ENCODE data around the gene TTC9. TPM values are rescaled to one million over a fixed set of nuclear protein-coding genes. Genes with fewer than 3 reads are reported as not detected.

Gene TTC9
- total and polyA plus RNA-seq, 9 of the 15 experiments (the other 6 are each of a cell fraction or from before 2014, with no cell fraction given): 0.07 TPM; not detected in 8

DNA sequence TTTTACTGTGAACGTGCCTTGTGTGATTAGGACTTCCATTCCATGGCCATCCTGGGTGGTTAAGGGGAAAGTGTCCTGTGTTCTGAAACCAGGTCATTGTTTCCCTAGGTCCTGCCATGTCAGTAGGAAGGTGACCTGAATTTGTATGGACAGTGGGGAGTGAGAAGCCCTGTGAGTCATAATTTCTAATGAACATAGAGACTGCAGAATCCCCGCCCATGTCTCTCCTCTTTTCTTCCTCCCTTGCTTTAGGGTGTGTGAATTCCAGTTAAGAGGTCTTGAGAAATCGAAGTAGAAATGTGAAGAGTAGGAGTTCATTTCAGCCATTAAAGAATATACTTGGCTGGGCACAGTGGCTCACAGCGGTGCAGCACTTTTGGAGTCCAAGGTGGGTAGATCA, 8.1 kb downstream of the TTC9 start (continued):
- TF ChIP-seq ZNF263 (CRISPR knock-in tag; IDR thresholded peaks at IDR 0.05; ENCODE audit: borderline replicate concordance) (no peak), DDX20 (tag; IDR thresholded peaks at IDR 0.05; ENCODE audit: low read depth) (no peak), KLF16 (IDR thresholded peaks at IDR 0.05) (no peak), E2F3 (CRISPR knock-in tag; IDR thresholded peaks at IDR 0.05) (no peak), CSDE1 (IDR thresholded peaks at IDR 0.05) (no peak)
- TF ChIP-seq, protein P1, sequence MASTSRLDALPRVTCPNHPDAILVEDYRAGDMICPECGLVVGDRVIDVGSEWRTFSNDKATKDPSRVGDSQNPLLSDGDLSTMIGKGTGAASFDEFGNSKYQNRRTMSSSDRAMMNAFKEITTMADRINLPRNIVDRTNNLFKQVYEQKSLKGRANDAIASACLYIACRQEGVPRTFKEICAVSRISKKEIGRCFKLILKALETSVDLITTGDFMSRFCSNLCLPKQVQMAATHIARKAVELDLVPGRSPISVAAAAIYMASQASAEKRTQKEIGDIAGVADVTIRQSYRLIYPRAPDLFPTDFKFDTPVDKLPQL (IDR thresholded peaks at IDR 0.05; ENCODE audit: extremely low read depth, insufficient read length): no peak

DNA sequence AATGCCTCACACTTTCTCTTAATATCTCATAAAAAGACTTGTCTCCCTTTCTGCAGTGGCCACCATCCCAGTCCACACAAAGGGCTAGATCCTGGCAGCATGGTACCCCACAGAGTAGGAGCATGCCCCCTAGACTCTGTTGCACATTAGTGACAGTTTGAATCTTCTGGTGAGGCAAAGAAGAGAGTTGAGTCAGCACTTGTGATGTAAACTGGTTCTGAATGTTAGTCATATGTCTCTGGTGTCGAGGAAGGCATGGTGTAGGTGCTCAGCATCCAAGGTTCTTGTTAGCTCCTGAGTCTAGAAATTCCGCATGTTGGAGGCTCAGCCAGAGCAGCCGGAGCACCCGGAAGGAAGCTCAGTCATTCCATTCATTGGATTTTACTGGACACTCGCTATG, 9.8 kb downstream of the TTC9 start:
- Histone ChIP-seq H2AFZ (ENCODE audit: low read depth, low read length) (no peak overlapping the region), H3K4me3 (no peak overlapping the region), H3K9ac (ENCODE audit: insufficient read depth in 1 of 2, low read depth in 2 of 2, low read length in 2 of 2) (no peak overlapping the region), H4K20me1 (replicated peaks; ENCODE audit: control insufficient read depth, insufficient read depth, low read length) (no peaks in the 10 kb centered on the region), H3K27ac (ENCODE audit: extremely low read depth, low read depth, low read length) (no peak overlapping the region), H3K79me2 (ENCODE audit: control insufficient read depth, insufficient read depth, low read length) (no peaks in the 10 kb centered on the region), H3K9me1 (ENCODE audit: control insufficient read depth, insufficient read depth, low read length) (no peaks in the 10 kb centered on the region), H3K27me3 (ENCODE audit: control insufficient read depth in 2 of 2, insufficient read depth in 2 of 2, low read length in 2 of 2) (peaks cover 0 to 6% of the 10 kb centered on the region in 2 experiments; a peak in 2 of 5 replicates), H3K9me3 (replicated peaks; ENCODE audit: control insufficient read depth, insufficient read depth, low read depth, low read length) (no peaks in the 10 kb centered on the region), H3K4me1 (replicated peaks in 1 of 2; ENCODE audit: control insufficient read depth in 2 of 2, insufficient read depth in 2 of 2, low read length in 2 of 2) (no peaks in the 10 kb centered on the region), H3K4me2 (ENCODE audit: insufficient read depth, low read length) (no peak overlapping the region), H3K36me3 (ENCODE audit: control insufficient read depth, insufficient read depth, low read length) (no peaks in the 10 kb centered on the region)
- TF ChIP-seq ZNF717 (CRISPR knock-in tag; IDR thresholded peaks at IDR 0.05) (no peak), BRD4 (IDR thresholded peaks at IDR 0.05) (no peak), THRAP3 (IDR thresholded peaks at IDR 0.05; ENCODE audit: borderline replicate concordance) (no peak), ZNF766 (CRISPR knock-in tag; conservative IDR thresholded peaks at IDR 0.05) (no peak)
- intact Hi-C loops (cut with micrococcal nuclease): no loop called here
- in situ Hi-C loops (cut with MboI): no loop called here
- FAIRE-seq (no peak), DNase-seq (ENCODE audit: extremely low read depth in 1 of 4, low spot score in 3 of 4) (no peak), ATAC-seq (no peak)
- 3% methylated on average over 5 of the region's 5 CpGs for WGBS (ENCODE audit: insufficient coverage, low coverage, missing lambda C conversion rate)
- no TSS peak for BruUV-seq (replicated peaks)
- POLR2A ChIA-PET: no interaction called here
- CTCF ChIA-PET (ENCODE audit: low intra/inter-chr PET ratio): no interaction called here
